Sigmoid colon (tissue), 7 donors: Measurements from ENCODE around the gene PLXNB2. TPM values are rescaled to one million over a fixed set of nuclear protein-coding genes. Genes with fewer than 3 reads are reported as not detected.

Experiments
- DNase-seq: peaks from one replicate; pipeline ENCODE4 v3.0.0-alpha.2; 2019
- H3K27ac ChIP-seq, 4 donors: fragments of 200-600 bp; sonication (generic); one replicate each; pipeline ENCODE4 v1.5.1; 2016 to 2019; ENCODE audit warnings: mild to moderate bottlenecking in 1 of 4
- H3K27me3 ChIP-seq, 3 donors: fragments of 200-600 bp; sonication (generic); one replicate each; pipeline ENCODE4 v1.5.1; 2019; ENCODE audit warnings: mild to moderate bottlenecking in 1 of 3
- H3K36me3 ChIP-seq, 4 donors: fragments of 200-600 bp; sonication (generic); one replicate each; pipeline ENCODE4 v1.5.1; 2016 to 2019
- H3K4me1 ChIP-seq, 4 donors: fragments of 200-600 bp; sonication (generic); one replicate each; pipeline ENCODE4 v1.5.1; 2017 to 2019
- H3K4me3 ChIP-seq, 4 donors: fragments of 200-600 bp; sonication (generic); one replicate each; pipeline ENCODE4 v1.5.1; 2017 to 2019; ENCODE audit warnings: mild to moderate bottlenecking in 2 of 4, moderate library complexity in 1 of 4
- H3K9me3 ChIP-seq, 4 donors: fragments of 200-600 bp in 3 of 4; sonication (generic) in 3 of 4; one replicate each; pipeline versions ENCODE4 v1.5.1 to v1.6.1; 2013 to 2019
- CTCF ChIP-seq, 4 experiments: fragments of 450-650 bp in 3 of 4; fragments of 200-600 bp in 1 of 4; IDR thresholded peaks; one replicate each; pipeline ENCODE4 v1.5.1; 2016 to 2019; ENCODE audit warnings: antibody characterized with exemption in 4 of 4, mild to moderate bottlenecking in 3 of 4, moderate library complexity in 2 of 4
- EP300 ChIP-seq, 4 donors: sonication (generic); formaldehyde crosslinking; IDR thresholded peaks; one replicate each; pipeline ENCODE4 v1.6.1; 2017; ENCODE audit warnings: antibody characterized with exemption in 4 of 4
- POLR2A ChIP-seq, 2 donors: fragments of 450-650 bp; IDR thresholded peaks; one replicate each; pipeline ENCODE4 v1.6.1; 2016; ENCODE audit warnings: antibody characterized with exemption in 2 of 2, mild to moderate bottlenecking in 2 of 2, moderate library complexity in 2 of 2
- POLR2AphosphoS5 ChIP-seq, 4 donors: sonication (generic); formaldehyde crosslinking; IDR thresholded peaks; one replicate each; pipeline ENCODE4 v1.6.1; 2017; ENCODE audit warnings: antibody characterized with exemption in 4 of 4
- WGBS, 2 donors: extraction: QIAGEN DNeasy Blood & Tissue Kit; methylation state at CpG; one replicate each; pipeline ENCODE4 v1.1.7; 2013; 5-methylcytosine and 5-hydroxymethylcytosine counted together
- intact Hi-C: fragments of 100-400 bp; cut with DNase I; formaldehyde crosslinking; loops from one replicate; pipeline ENCODE4 v1.15.1; 2023
- polyA plus RNA-seq, 3 donors: library from polyadenylated mRNA; stranded (reverse); fragments of 200-250 nt; gene quantifications; one replicate each; pipeline ENCODE4 v1.2.3, GENCODE V29; 2013
- total RNA-seq, 4 donors: library from RNA; depleted of rRNA; stranded (reverse); fragments of >200 nt; gene quantifications; one replicate each; pipeline ENCODE4 v1.1.0, GENCODE V29; 2016
- donor health status: healthy with polysubstance abuse.
- donor health status: Bipolar disorder and iron deficiency.
- donor health status: healthy.

Gene PLXNB2
- total and polyA plus RNA-seq, 7 donors = 18.6 to 150 (median 67.5) TPM

- WGBS, 2 donors = 95 to 97% methylated on average over 47 of the region's 47 CpGs
- peaks cover 65 to 94% (median 81%) of the 10 kb centered on the region in 4 donors for H3K36me3 ChIP-seq
- H3K4me1 ChIP-seq = peaks cover 0 to 21% (median 12%) of the 10 kb centered on the region in 4 donors
- intact Hi-C loops = no loop called here
- no peaks in the 10 kb centered on the region for H3K9me3 ChIP-seq
- H3K4me3 ChIP-seq = no peak overlapping the region
- no peak for DNase-seq
- no peak overlapping the region for H3K27ac ChIP-seq
- no peak for TF ChIP-seq CTCF (IDR thresholded peaks at IDR 0.05)
- no peak for TF ChIP-seq POLR2A (IDR thresholded peaks at IDR 0.05)
- TF ChIP-seq POLR2AphosphoS5 (IDR thresholded peaks at IDR 0.05) = no peak
- TF ChIP-seq EP300 (IDR thresholded peaks at IDR 0.05) = no peak
- no peaks in the 10 kb centered on the region for H3K27me3 ChIP-seq
Measured at GRCh38 chr22:50280708-50281383, 26.6 kb downstream of the PLXNB2 start.

- intact Hi-C loops = no loop called here
- no peak overlapping the region for H3K27ac ChIP-seq
- peaks cover 0 to 21% (median 12%) of the 10 kb centered on the region in 4 donors for H3K4me1 ChIP-seq
- H3K27me3 ChIP-seq = no peaks in the 10 kb centered on the region
- WGBS, 2 donors = 89 to 93% methylated on average over 38 of the region's 38 CpGs
- H3K4me3 ChIP-seq = no peak overlapping the region
- TF ChIP-seq EP300 (IDR thresholded peaks at IDR 0.05) (no peak), CTCF (IDR thresholded peaks at IDR 0.05) (no peak), POLR2A (IDR thresholded peaks at IDR 0.05) (no peak), POLR2AphosphoS5 (IDR thresholded peaks at IDR 0.05) (no peak)
- no peaks in the 10 kb centered on the region for H3K9me3 ChIP-seq
- peaks cover 62 to 97% (median 84%) of the 10 kb centered on the region in 4 donors for H3K36me3 ChIP-seq
- DNase-seq = no peak
Measured at GRCh38 chr22:50280022-50280707, 27.3 kb downstream of the PLXNB2 start.

GRCh38 chr22:50278956-50279619 lies 28.4 kb downstream of the PLXNB2 start:
- Histone ChIP-seq H3K4me3 (no peak overlapping the region), H3K27me3 (no peaks in the 10 kb centered on the region), H3K36me3 (peaks cover 62 to 92% (median 82%) of the 10 kb centered on the region in 4 donors), H3K4me1 (peaks cover 0 to 21% (median 13%) of the 10 kb centered on the region in 4 donors), H3K9me3 (no peaks in the 10 kb centered on the region), H3K27ac (no peak overlapping the region)
- DNase-seq = no peak
- intact Hi-C loops = no loop called here
- WGBS, 2 donors = 90 to 93% methylated on average over 30 of the region's 30 CpGs
- no peak for TF ChIP-seq EP300 (IDR thresholded peaks at IDR 0.05)
- no peak for TF ChIP-seq POLR2AphosphoS5 (IDR thresholded peaks at IDR 0.05)
- TF ChIP-seq POLR2A (IDR thresholded peaks at IDR 0.05) = no peak

GRCh38 chr22:50278461-50278860 lies 29.0 kb downstream of the PLXNB2 start:
- Histone ChIP-seq H3K9me3 (no peaks in the 10 kb centered on the region), H3K36me3 (peaks cover 58 to 85% (median 75%) of the 10 kb centered on the region in 4 donors), H3K4me1 (peaks cover 0 to 21% (median 14%) of the 10 kb centered on the region in 4 donors), H3K27me3 (no peaks in the 10 kb centered on the region), H3K27ac (no peak overlapping the region), H3K4me3 (no peak overlapping the region)
- WGBS, 2 donors = 95 to 96% methylated on average over 21 of the region's 21 CpGs
- TF ChIP-seq POLR2A (IDR thresholded peaks at IDR 0.05) (no peak), EP300 (IDR thresholded peaks at IDR 0.05) (no peak), POLR2AphosphoS5 (IDR thresholded peaks at IDR 0.05) (no peak), CTCF (IDR thresholded peaks at IDR 0.05) (no peak)
- intact Hi-C loops = no loop called here
- DNase-seq = no peak

- Histone ChIP-seq H3K4me3 (no peak overlapping the region), H3K9me3 (no peaks in the 10 kb centered on the region), H3K36me3 (peaks cover 51 to 78% (median 68%) of the 10 kb centered on the region in 4 donors), H3K27ac (no peak overlapping the region), H3K27me3 (peaks cover 0 to 3% (median 0%) of the 10 kb centered on the region in 3 donors), H3K4me1 (peaks cover 0 to 16% (median 13%) of the 10 kb centered on the region in 4 donors)
- no peak for DNase-seq
- TF ChIP-seq EP300 (IDR thresholded peaks at IDR 0.05) (no peak), POLR2A (IDR thresholded peaks at IDR 0.05) (no peak), POLR2AphosphoS5 (IDR thresholded peaks at IDR 0.05) (no peak), CTCF (IDR thresholded peaks at IDR 0.05) (no peak)
- WGBS, 2 donors = 66 to 85% methylated on average over 25 of the region's 25 CpGs
- intact Hi-C loops = no loop called here
Measured at GRCh38 chr22:50277761-50278160, 29.7 kb downstream of the PLXNB2 start.
